Stimulated activated CD4-positive, alpha-beta T cell treated with anti-CD3 and anti-CD28 coated beads, Interleukin-2, amount 100 ng/mL, for 24 hours (primary cell): ENCODE results near the gene TTLL8.
"Not testable (repeated sequence)": the region's sequence is repeated elsewhere in the genome, so short reads cannot be mapped to it uniquely, and the experiment has no call there.

Experiments used
- DNase-seq, 2 donors: peaks; one replicate each; pipeline ENCODE4 v3.0.0-alpha.2; 2020

Gene TTLL8

GRCh38 chr22:50058061-50058905 is at the start of gene TTLL8:
TSS of gene TTLL8 (minus strand) at chr22:50058298.
- no peak for DNase-seq

GRCh38 chr22:50107529-50107928 is 49.4 kb upstream of the TTLL8 start:
- no peak for DNase-seq

GRCh38 chr22:50105208-50106100 is 47.4 kb upstream of the TTLL8 start:
- no peak for DNase-seq

GRCh38 chr22:50104141-50104544 is 46.0 kb upstream of the TTLL8 start:
- DNase-seq, result no peak

- peak in 1 of 2 donors; percentile 7 for DNase-seq
These were observed 44.8 kb upstream of the TTLL8 start for GRCh38 chr22:50102946-50103345.

- DNase-seq, result no peak
These were observed 43.9 kb upstream of the TTLL8 start for GRCh38 chr22:50101870-50102565.

- DNase-seq, result no peak
These were observed 40.0 kb upstream of the TTLL8 start for GRCh38 chr22:50098052-50098451.

- no peak for DNase-seq
These were observed 34.2 kb upstream of the TTLL8 start for GRCh38 chr22:50092342-50092741.

GRCh38 chr22:50091092-50091768 is 33.1 kb upstream of the TTLL8 start:
- no peak for DNase-seq

GRCh38 chr22:50090412-50090714 is 32.3 kb upstream of the TTLL8 start:
- no peak for DNase-seq

GRCh38 chr22:50089682-50090411 is 31.7 kb upstream of the TTLL8 start, which contains the start of gene MOV10L1:
TSS of gene MOV10L1 (plus strand) at chr22:50090006. CDS start at chr22:50090089, 83 bp downstream.
- peak in 1 of 2 donors; percentile 24 for DNase-seq

- DNase-seq, result no peak
These were observed 31.1 kb upstream of the TTLL8 start for GRCh38 chr22:50089231-50089630.

- no peak for DNase-seq
These were observed 30.0 kb upstream of the TTLL8 start for GRCh38 chr22:50088096-50088495.

- no peak for DNase-seq
These were observed 29.5 kb upstream of the TTLL8 start for GRCh38 chr22:50087646-50088045.

GRCh38 chr22:50086975-50087374 is 28.9 kb upstream of the TTLL8 start:
- not testable (repeated sequence) for DNase-seq

- no peak for DNase-seq
These were observed 28.4 kb upstream of the TTLL8 start for GRCh38 chr22:50086526-50086925.

- peak in 1 of 2 donors; percentile 10 for DNase-seq
These were observed 27.3 kb upstream of the TTLL8 start, which contains the start of gene MLC1 for GRCh38 chr22:50085211-50085972. TSS of gene MLC1 (minus strand) at chr22:50085426. CDS start at chr22:50084902, 524 bp downstream.

GRCh38 chr22:50084614-50085021 is 26.5 kb upstream of the TTLL8 start:
- DNase-seq, result no peak

- DNase-seq, result no peak
These were observed 26.0 kb upstream of the TTLL8 start for GRCh38 chr22:50084080-50084477.

GRCh38 chr22:50083462-50084079 is 25.5 kb upstream of the TTLL8 start:
- DNase-seq, result no peak
